Caco-2 (cell line): ENCODE measurements around the gene MOB1A. TPM values are rescaled to one million over a fixed set of nuclear protein-coding genes. Genes with fewer than 3 reads are reported as not detected.

ENCODE experiments used
- BruUV-seq: library from RNA; stranded (reverse); fragments of 400-500 nt; replicated peaks from 2 replicates; lab custom pipeline; 2021; lab: Mats Ljungman, UMichigan
- CTCF ChIA-PET: fragments of 300-600 bp; sonication (Branson Sonifier 250); formaldehyde crosslinking; loops from one replicate; lab custom pipeline; 2022; ENCODE audit warnings: antibody characterized with exemption; lab: Charles Lee
- POLR2A ChIA-PET: fragments of 300-600 bp; sonication (Branson Sonifier 250); formaldehyde crosslinking; loops from one replicate; lab custom pipeline; 2022; ENCODE audit warnings: antibody characterized with exemption; lab: Charles Lee
- DNase-seq, 2 experiments: peaks; one replicate each; pipeline versions ENCODE4 v3.0.0 to v3.0.0-alpha.2; 2020 to 2022
- H3K27me3 ChIP-seq: replicated peaks from 2 replicates; pipeline ENCODE4 v1.6.0; 2011; ENCODE audit warnings: low read length; ENCODE audit not compliant: control insufficient read depth, insufficient read depth
- H3K36me3 ChIP-seq: 2 replicates; pipeline ENCODE4 v1.5.1; 2011; ENCODE audit warnings: low read length; ENCODE audit not compliant: control insufficient read depth, insufficient read depth
- H3K4me1 ChIP-seq: fragments of 250-450 bp; sonication (Bioruptor Pico); 2 replicates; pipeline ENCODE4 v1.5.1; 2020; ENCODE audit warnings: mild to moderate bottlenecking
- H3K4me3 ChIP-seq: 2 replicates; pipeline ENCODE4 v1.5.1; 2011; ENCODE audit warnings: low read depth, mild to moderate bottlenecking, control low read depth, low read length
- H3K9me3 ChIP-seq: fragments of 250-450 bp; sonication (Bioruptor Pico); 2 replicates; pipeline ENCODE4 v1.5.1; 2020; ENCODE audit warnings: mild to moderate bottlenecking, moderate library complexity
- H3K27ac Mint-ChIP-seq: one replicate; pipeline ENCODE4 v1.8.0; 2022; ENCODE audit warnings: mixed read lengths; ENCODE audit not compliant: unreplicated experiment
- H3K27me3 Mint-ChIP-seq: one replicate; pipeline ENCODE4 v1.8.0; 2022; ENCODE audit warnings: mixed read lengths; ENCODE audit not compliant: insufficient read depth, unreplicated experiment
- H3K36me3 Mint-ChIP-seq: one replicate; pipeline ENCODE4 v1.8.0; 2022; ENCODE audit warnings: mild to moderate bottlenecking, mixed read lengths; ENCODE audit not compliant: insufficient read depth, unreplicated experiment
- H3K4me1 Mint-ChIP-seq: one replicate; pipeline ENCODE4 v1.8.0; 2022; ENCODE audit warnings: low read depth, mixed read lengths; ENCODE audit not compliant: unreplicated experiment
- H3K4me3 Mint-ChIP-seq: one replicate; pipeline ENCODE4 v1.8.0; 2022; ENCODE audit warnings: mild to moderate bottlenecking, moderate library complexity, mixed read lengths; ENCODE audit not compliant: unreplicated experiment
- H3K9me3 Mint-ChIP-seq: one replicate; pipeline ENCODE4 v1.8.0; 2022; ENCODE audit warnings: mixed read lengths; ENCODE audit not compliant: unreplicated experiment
- CTCF ChIP-seq, 2 experiments: fragments of 200-600 bp in 1 of 2; IDR thresholded peaks; 1 replicate in 1 of 2; 2 replicates in 1 of 2; pipeline versions ENCODE4 v1.5.1 to v1.8.0; 2011 to 2022; ENCODE audit warnings: antibody characterized with exemption in 1 of 2, control low read depth in 1 of 2, inconsistent platforms in 1 of 2, low read depth in 1 of 2, low read length in 1 of 2, mild to moderate bottlenecking in 1 of 2, moderate library complexity in 1 of 2; ENCODE audit not compliant: insufficient read depth in 1 of 2, severe bottlenecking in 1 of 2, unreplicated experiment in 1 of 2
- intact Hi-C: fragments of 100-400 bp; cut with micrococcal nuclease; formaldehyde crosslinking; loops from one replicate; pipeline ENCODE4 v1.10.0; 2022; ENCODE audit not compliant: unreplicated experiment
- total RNA-seq: library from RNA; stranded (reverse); gene quantifications from 2 replicates; pipeline ENCODE4 v1.2.3, GENCODE V29; 2022

Gene MOB1A
- total RNA-seq, 1 experiment from 2014 or later: 125 TPM

- DNase-seq: no peak
- peaks cover 70% of the 10 kb centered on the region for H3K36me3 Mint-ChIP-seq
- H3K9me3 Mint-ChIP-seq: no peaks in the 10 kb centered on the region
- Histone ChIP-seq H3K36me3 (no peaks in the 10 kb centered on the region), H3K27me3 (no peaks in the 10 kb centered on the region), H3K4me1 (peaks cover 12% of the 10 kb centered on the region), H3K9me3 (no peaks in the 10 kb centered on the region), H3K4me3 (peak overlapping the region; percentile 80)
- POLR2A ChIA-PET: interaction anchor here (0.5 to 1.9 kb wide), 3 partner anchors 7 to 330 kb away, joined by 4 to 6 read pairs (median 6); partner anchors contain the start of genes AUP1, HTRA2 and MOB1A
- H3K27me3 Mint-ChIP-seq: no peaks in the 10 kb centered on the region
- H3K4me3 Mint-ChIP-seq: peak overlapping the region; percentile 91
- TSS peak; percentile 28 for BruUV-seq
- no peak for TF ChIP-seq CTCF (IDR thresholded peaks at IDR 0.05; ENCODE audit: insufficient read depth in 1 of 2, low read depth in 1 of 2, low read length in 1 of 2, severe bottlenecking in 1 of 2, unreplicated experiment in 1 of 2)
- intact Hi-C loops: loop anchor here (2.0 kb wide), 1 partner anchor 51 kb away; no protein-coding TSS in a partner anchor
- CTCF ChIA-PET: no interaction called here
- peak overlapping the region; percentile 100 for H3K27ac Mint-ChIP-seq
- peaks cover 32% of the 10 kb centered on the region for H3K4me1 Mint-ChIP-seq
Observed at GRCh38 chr2:74199871-74200305, 21.2 kb upstream of the MOB1A start.

- BruUV-seq: no TSS peak
- H3K27ac Mint-ChIP-seq: peak overlapping the region; percentile 100
- POLR2A ChIA-PET: interaction anchor here (0.5 to 2.1 kb wide), 4 partner anchors 8 to 330 kb away, joined by 3 to 19 read pairs (median 5); partner anchors contain the start of genes AUP1, HTRA2 and MOB1A
- no peaks in the 10 kb centered on the region for H3K9me3 ChIP-seq
- no peak for TF ChIP-seq CTCF (IDR thresholded peaks at IDR 0.05; ENCODE audit: insufficient read depth in 1 of 2, low read depth in 1 of 2, low read length in 1 of 2, severe bottlenecking in 1 of 2, unreplicated experiment in 1 of 2)
- intact Hi-C loops: loop anchor here (2.0 kb wide), 1 partner anchor 50 kb away; no protein-coding TSS in a partner anchor
- no peaks in the 10 kb centered on the region for H3K27me3 Mint-ChIP-seq
- peak overlapping the region; percentile 80 for H3K4me3 ChIP-seq
- peak overlapping the region; percentile 91 for H3K4me3 Mint-ChIP-seq
- no peaks in the 10 kb centered on the region for H3K9me3 Mint-ChIP-seq
- CTCF ChIA-PET: interaction anchor here (1.3 kb wide), 1 partner anchor 21 kb away, joined by 7 read pairs; the partner anchor contains the start of gene MOB1A
- H3K4me1 ChIP-seq: peaks cover 12% of the 10 kb centered on the region
- peaks cover 28% of the 10 kb centered on the region for H3K4me1 Mint-ChIP-seq
- no peak for DNase-seq
- peaks cover 64% of the 10 kb centered on the region for H3K36me3 Mint-ChIP-seq
- no peaks in the 10 kb centered on the region for H3K36me3 ChIP-seq
- H3K27me3 ChIP-seq: no peaks in the 10 kb centered on the region
Observed at GRCh38 chr2:74199275-74199701, 20.6 kb upstream of the MOB1A start.

GRCh38 chr2:74198461-74199274, 20.0 kb upstream of the MOB1A start, which contains the start of gene MTHFD2:
TSS of gene MTHFD2 (plus strand) at chr2:74198615. CDS start at chr2:74198642, 27 bp downstream.
- peaks cover 26% of the 10 kb centered on the region for H3K4me1 Mint-ChIP-seq
- peaks cover 12% of the 10 kb centered on the region for H3K4me1 ChIP-seq
- H3K9me3 ChIP-seq: no peaks in the 10 kb centered on the region
- ChIA-PET POLR2A (interaction anchor here (0.6 to 2.1 kb wide), 3 partner anchors 9 to 76 kb away, joined by 3 to 19 read pairs (median 6); partner anchors contain the start of gene MOB1A), CTCF (interaction anchor here (1.3 kb wide), 1 partner anchor 20 kb away, joined by 7 read pairs; the partner anchor contains the start of gene MOB1A)
- peaks cover 58% of the 10 kb centered on the region for H3K36me3 Mint-ChIP-seq
- no peaks in the 10 kb centered on the region for H3K27me3 ChIP-seq
- intact Hi-C loops: loop anchor here (1.0 to 2.0 kb wide), 2 partner anchors 20 to 50 kb away; partner anchors contain the start of gene MOB1A
- no peaks in the 10 kb centered on the region for H3K36me3 ChIP-seq
- no peaks in the 10 kb centered on the region for H3K9me3 Mint-ChIP-seq
- no TSS peak for BruUV-seq
- peak within 1 kb of the TSS; percentile 80 for H3K4me3 ChIP-seq
- peak within 1 kb of the TSS; percentile 100 for H3K27ac Mint-ChIP-seq
- H3K4me3 Mint-ChIP-seq: peak within 1 kb of the TSS; percentile 91
- TF ChIP-seq CTCF (IDR thresholded peaks at IDR 0.05; ENCODE audit: insufficient read depth in 1 of 2, low read depth in 1 of 2, low read length in 1 of 2, severe bottlenecking in 1 of 2, unreplicated experiment in 1 of 2): peak; percentile 90
- no peaks in the 10 kb centered on the region for H3K27me3 Mint-ChIP-seq
- DNase-seq: peak; percentile 98
